ENCODE measurements around the gene TGFBR3L. TPM values are rescaled to one million over a fixed set of nuclear protein-coding genes. Genes with fewer than 3 reads are reported as not detected.

TGFBR3L gene
- total and polyA plus RNA-seq, 2 of the 13 experiments (the other 11 are each of a cell fraction or from before 2014, with no cell fraction given), result 0.20 to 1.0 TPM

DNA sequence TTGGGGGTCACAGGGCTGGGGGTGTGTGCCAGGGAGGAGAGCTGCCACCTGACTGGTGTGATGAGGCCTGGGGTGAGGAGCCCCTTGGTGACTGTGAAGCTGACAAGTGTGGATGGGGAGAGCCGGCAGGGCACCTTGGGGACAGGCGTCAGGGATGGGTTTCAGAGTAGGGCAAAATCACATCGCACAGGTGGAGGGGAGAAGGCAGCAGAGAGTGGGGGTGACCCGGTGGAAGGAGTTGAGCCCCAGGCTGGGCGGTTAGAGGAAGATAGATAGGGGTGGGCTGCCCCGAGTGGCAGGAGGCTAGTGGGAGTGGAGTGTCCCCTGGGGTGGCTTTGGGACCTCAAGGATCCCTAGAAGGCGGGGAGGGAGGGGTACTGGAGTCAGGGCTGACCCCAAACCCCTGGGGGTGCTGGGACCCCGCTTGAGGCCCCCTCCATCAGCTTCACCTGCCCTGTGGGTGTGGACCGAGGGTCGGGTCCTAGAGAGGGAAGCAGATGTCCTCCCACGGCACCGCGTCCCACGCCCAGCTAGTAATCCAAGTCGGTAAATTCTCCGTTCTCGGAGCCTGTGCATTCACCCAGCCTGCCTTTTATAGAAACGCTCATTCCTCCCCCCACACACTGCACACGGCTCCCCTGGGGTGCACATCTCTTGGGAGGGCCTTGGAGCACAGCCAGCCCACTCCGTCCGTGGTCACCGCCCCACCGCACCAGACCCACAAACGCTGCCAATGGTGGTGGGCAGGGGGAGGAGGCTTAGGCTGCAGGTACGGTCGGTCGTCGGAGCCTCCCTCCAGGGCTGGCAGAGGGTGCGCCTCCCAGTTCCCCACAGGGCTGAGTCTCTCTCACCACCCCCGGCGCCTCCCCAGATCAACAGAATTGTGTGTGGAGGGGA, 8.9 kb downstream of the TGFBR3L start:
- intact Hi-C loops (cut with micrococcal nuclease; ENCODE audit: unreplicated experiment) (loop anchor here (2.0 kb wide), 1 partner anchor 71 kb away; no protein-coding TSS in a partner anchor), in situ Hi-C loops (cut with HindIII; ENCODE audit: extremely low pct_ligation_motif_present, low pct_unique_long_range_greater_than_20kb) (loop anchor here (5.0 kb wide), 1 partner anchor 71 kb away; no protein-coding TSS in a partner anchor)
- CTCF ChIA-PET (ENCODE audit: low intra/inter-chr PET ratio, low total read pairs), result interaction anchor here (1.2 to 2.7 kb wide), 2 partner anchors 55 to 70 kb away, joined by 4 to 28 read pairs; no protein-coding TSS in a partner anchor
- H3K4me2 ChIP-seq (ENCODE audit: low read depth, low read length), result no peak overlapping the region
- peaks cover 5 to 10% of the 10 kb centered on the region in 2 experiments; a peak in 2 of 5 replicates for H3K36me3 ChIP-seq (replicated peaks in 1 of 2; ENCODE audit: control insufficient read depth in 1 of 2, insufficient read depth in 2 of 2, low read length in 2 of 2)
- H3K79me2 ChIP-seq (ENCODE audit: insufficient read depth, low read length), result no peaks in the 10 kb centered on the region
- WGBS (ENCODE audit: low lambda C conversion rate), result 89% methylated on average over 13 of the region's 31 CpGs
- H3K4me1 ChIP-seq (ENCODE audit: insufficient read depth, low read length), result peaks cover 15% of the 10 kb centered on the region
- BruUV-seq (replicated peaks), result no TSS peak
- H3K9ac ChIP-seq (ENCODE audit: insufficient read depth, low read depth, low read length), result no peak overlapping the region
- no peak for DNase-seq (ENCODE audit: low spot score)
- no peak for FAIRE-seq
- ATAC-seq, result no peak
- POLR2A ChIA-PET, result interaction anchor here (0.8 to 1.4 kb wide), 2 partner anchors 20 to 55 kb away, joined by 3 to 7 read pairs; partner anchors contain the start of gene TIMM44
- no peaks in the 10 kb centered on the region for H3K9me3 ChIP-seq (ENCODE audit: low read length)
- H4K20me1 ChIP-seq (ENCODE audit: insufficient read depth, low read length), result peaks cover 5% of the 10 kb centered on the region; the same call in 1 of the 2 replicates
- no peak overlapping the region for H3K27ac ChIP-seq (ENCODE audit: extremely low read length, insufficient read depth, low read length)
- TF ChIP-seq ZNF761 (CRISPR knock-in tag; conservative IDR thresholded peaks at IDR 0.05) (no peak), RBFOX2 (IDR thresholded peaks at IDR 0.05; ENCODE audit: low read depth, low read length) (0 out of 2 replicates have a peak, but pooled peaks have one; percentile 22), TAF15 (IDR thresholded peaks at IDR 0.05; ENCODE audit: low read depth, low read length, poor library complexity, severe bottlenecking) (no peak), AGO2 (optimal IDR thresholded peaks at IDR 0.05; ENCODE audit: low read depth, low read length) (peak; percentile 43), DPF2 (CRISPR knock-in tag; IDR thresholded peaks at IDR 0.05; ENCODE audit: borderline replicate concordance, low read depth) (no peak), ZNF644 (CRISPR knock-in tag; IDR thresholded peaks at IDR 0.05; ENCODE audit: low read depth) (no peak), AGO1 (IDR thresholded peaks at IDR 0.05; ENCODE audit: low read depth, low read length, poor library complexity, severe bottlenecking) (peak; percentile 29), ZNF629 (CRISPR knock-in tag; conservative IDR thresholded peaks at IDR 0.05) (no peak), KLF15 (CRISPR knock-in tag; IDR thresholded peaks at IDR 0.05; ENCODE audit: borderline replicate concordance) (no peak), NR2F6 (IDR thresholded peaks at IDR 0.05) (no peak), NR2F6 (CRISPR knock-in tag; IDR thresholded peaks at IDR 0.05) (no peak)
- TF ChIP-seq, protein P1, sequence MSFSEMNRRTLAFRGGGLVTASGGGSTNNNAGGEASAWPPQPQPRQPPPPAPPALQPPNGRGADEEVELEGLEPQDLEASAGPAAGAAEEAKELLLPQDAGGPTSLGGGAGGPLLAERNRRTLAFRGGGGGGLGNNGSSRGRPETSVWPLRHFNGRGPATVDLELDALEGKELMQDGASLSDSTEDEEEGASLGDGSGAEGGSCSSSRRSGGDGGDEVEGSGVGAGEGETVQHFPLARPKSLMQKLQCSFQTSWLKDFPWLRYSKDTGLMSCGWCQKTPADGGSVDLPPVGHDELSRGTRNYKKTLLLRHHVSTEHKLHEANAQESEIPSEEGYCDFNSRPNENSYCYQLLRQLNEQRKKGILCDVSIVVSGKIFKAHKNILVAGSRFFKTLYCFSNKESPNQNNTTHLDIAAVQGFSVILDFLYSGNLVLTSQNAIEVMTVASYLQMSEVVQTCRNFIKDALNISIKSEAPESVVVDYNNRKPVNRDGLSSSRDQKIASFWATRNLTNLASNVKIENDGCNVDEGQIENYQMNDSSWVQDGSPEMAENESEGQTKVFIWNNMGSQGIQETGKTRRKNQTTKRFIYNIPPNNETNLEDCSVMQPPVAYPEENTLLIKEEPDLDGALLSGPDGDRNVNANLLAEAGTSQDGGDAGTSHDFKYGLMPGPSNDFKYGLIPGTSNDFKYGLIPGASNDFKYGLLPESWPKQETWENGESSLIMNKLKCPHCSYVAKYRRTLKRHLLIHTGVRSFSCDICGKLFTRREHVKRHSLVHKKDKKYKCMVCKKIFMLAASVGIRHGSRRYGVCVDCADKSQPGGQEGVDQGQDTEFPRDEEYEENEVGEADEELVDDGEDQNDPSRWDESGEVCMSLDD (CRISPR knock-in tag; IDR thresholded peaks at IDR 0.05; ENCODE audit: borderline replicate concordance), result no peak
- TF ChIP-seq, protein P2, sequence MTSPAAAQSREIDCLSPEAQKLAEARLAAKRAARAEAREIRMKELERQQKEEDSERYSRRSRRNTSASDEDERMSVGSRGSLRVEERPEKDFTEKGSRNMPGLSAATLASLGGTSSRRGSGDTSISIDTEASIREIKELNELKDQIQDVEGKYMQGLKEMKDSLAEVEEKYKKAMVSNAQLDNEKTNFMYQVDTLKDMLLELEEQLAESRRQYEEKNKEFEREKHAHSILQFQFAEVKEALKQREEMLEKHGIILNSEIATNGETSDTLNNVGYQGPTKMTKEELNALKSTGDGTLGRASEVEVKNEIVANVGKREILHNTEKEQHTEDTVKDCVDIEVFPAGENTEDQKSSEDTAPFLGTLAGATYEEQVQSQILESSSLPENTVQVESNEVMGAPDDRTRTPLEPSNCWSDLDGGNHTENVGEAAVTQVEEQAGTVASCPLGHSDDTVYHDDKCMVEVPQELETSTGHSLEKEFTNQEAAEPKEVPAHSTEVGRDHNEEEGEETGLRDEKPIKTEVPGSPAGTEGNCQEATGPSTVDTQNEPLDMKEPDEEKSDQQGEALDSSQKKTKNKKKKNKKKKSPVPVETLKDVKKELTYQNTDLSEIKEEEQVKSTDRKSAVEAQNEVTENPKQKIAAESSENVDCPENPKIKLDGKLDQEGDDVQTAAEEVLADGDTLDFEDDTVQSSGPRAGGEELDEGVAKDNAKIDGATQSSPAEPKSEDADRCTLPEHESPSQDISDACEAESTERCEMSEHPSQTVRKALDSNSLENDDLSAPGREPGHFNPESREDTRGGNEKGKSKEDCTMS (CRISPR knock-in tag; conservative IDR thresholded peaks at IDR 0.05), result no peak
- no peak overlapping the region for H2AFZ ChIP-seq (ENCODE audit: low read length)
- H3K27me3 ChIP-seq (ENCODE audit: control insufficient read depth in 1 of 2, insufficient read depth in 2 of 2, low read length in 2 of 2), result no peaks in the 10 kb centered on the region; a peak in 1 of 5 replicates
- no peak overlapping the region for H3K4me3 ChIP-seq (replicated peaks in 1 of 3; ENCODE audit: insufficient read depth in 1 of 3, low read depth in 2 of 3, low read length in 3 of 3)

Measured in HepG2 (cell line).